Ureter (tissue), 1 donor: ENCODE data around the gene PTK6. TPM values are rescaled to one million over a fixed set of nuclear protein-coding genes. Genes with fewer than 3 reads are reported as not detected.

Experiments used
- DNase-seq: peaks from one replicate; pipeline ENCODE4 v3.0.0-alpha.2; 2020; ENCODE audit warnings: low spot score
- total RNA-seq: library from RNA; stranded (reverse); gene quantifications from one replicate; pipeline ENCODE4 v1.2.4, GENCODE V29; 2023
- donor health status: DM: yes; HTN: yes; CAD: no.

PTK6 gene
- total RNA-seq, 1 donor from 2014 or later, result 55.1 TPM

DNA sequence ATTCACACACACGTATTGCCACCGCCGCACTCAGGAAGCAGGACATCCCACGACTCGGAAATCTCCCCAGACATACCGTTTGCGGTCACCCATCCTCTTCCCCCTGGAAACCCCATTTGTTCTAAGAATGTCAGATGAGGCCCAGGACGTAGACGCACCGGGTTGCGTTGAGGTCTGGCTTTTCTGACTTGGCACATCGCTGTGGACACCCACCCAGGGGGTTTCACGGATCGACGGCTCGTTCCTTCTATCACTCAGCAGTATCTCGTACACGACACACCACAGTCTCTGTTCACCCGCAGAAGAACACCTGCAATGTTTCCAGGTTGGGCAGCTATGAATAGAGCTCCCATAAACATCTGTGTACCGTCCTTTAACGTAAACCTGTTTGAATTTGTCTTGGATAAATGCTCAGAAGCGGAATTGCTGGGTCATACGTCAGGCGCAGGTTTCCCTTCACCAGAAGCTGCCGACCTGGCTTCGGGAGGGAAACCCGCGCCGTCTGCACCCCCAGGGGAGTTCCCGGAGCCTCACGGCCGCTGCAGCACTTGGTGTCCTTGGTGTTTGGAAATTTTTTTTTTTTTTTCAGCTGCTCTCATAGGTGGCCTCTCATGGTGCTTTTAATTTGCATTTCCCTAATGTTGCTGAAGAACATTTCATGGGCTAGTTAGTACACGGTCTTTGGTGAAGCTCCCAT is 29.0 kb downstream of the PTK6 start:
- DNase-seq, result no peak

DNA sequence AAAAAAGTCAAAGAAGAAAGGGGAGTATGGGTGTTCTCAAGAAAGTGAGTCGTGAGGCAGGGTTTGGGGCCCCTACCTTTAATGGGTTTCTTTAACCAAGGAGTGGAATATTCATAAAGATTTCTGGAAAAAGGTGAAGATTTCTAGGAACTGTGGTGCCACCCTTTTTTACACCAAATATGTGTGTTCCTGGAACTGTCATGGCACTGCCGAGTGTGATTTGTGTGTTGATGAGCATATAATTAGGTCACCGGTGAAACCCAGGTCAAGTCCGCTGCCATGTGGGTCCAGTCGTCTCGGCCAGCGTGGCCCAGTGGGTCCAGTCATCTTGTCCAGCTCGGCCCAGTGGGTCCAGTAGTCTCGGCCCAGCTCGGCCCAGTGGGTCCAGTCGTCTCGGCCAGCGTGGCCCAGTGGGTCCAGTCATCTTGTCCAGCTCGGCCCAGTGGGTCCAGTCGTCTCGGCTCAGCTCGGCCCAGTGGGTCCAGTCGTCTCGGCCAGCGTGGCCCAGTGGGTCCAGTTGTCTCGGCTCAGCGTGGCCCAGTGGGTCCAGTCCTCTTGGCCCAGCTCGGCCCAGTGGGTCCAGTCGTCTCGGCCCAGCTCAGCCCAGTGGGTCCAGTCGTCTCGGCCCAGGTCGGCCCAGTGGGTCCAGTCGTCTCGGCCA is 30.0 kb downstream of the PTK6 start:
- no peak for DNase-seq

DNA sequence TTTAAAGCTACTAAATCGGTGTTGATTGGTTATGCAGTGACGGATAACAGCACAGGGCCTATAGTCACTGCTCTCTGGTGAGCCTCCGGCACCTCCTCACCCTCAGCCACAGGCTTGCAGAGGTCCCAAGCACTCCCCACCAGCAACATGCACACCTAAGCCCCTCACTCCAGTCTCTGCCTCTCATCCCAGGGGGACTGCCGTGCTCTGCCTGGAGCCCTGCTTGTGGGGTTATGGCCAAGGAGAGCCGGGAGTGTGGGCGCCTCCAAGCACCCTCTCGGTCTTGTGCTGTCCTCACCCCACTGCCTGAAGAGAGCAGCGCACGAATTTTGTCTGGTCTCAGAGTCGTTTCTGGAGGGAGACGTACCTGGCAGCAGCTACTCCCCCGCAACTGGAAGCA is 31.5 kb downstream of the PTK6 start:
- no peak for DNase-seq

DNA sequence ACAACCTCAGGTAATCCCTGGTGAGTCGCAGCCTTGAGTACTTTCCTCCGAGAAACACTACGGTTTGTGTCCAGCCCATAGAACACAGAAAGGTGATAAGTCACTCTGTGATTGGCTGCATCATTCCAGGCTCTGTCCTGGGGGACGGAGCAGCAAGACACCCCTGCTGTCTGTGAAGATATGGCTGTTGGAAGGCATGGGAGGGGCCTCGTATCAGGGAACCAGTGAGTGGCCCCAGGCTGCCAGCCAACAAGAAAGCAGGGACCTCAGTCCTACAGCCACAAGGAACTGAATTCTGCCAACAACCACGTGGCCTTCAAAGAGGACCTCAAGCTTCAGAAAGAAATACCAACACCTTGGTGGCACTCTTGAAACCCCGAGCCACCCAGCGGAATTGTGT is 31.9 kb downstream of the PTK6 start:
- DNase-seq, result no peak

DNA sequence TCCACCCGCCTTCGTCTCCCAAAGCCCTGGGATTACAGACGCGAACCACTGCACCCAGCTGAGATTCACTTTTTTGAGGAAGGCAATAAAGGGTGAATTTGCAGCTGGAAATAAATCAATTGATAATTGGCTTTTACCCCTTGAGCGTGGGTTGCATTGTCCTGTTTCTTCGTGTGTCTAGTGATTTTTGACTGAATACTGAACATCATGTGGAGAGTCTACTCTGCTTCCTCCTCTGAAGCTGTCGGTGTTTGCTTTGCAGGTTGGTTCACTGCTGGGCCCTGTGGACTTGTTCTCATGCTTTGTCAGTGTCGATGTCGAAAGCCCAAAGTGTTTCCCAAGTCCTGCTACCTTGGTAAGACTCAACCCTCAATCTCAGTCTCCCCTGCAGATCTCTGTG is 32.5 kb downstream of the PTK6 start:
- no peak for DNase-seq

DNA sequence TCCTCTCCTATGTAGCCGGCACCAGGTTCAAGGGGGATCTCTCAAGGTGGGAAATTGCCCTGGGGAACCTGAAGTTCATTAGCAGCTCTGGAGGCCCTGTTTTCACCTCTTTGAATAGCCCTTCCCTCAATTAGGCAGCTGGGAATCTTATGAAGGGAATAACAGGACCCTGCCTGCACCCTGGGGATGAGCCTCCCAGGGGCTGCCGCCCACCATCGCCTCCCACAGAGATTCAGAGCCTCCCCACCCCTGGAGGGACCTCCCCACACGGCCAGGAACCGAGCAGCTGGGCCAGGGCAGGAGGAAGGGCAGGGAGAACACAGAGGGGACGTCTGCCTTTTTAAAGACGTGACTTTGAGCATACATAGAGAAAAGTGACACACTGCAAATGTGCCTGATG is 33.7 kb downstream of the PTK6 start:
- DNase-seq, result no peak

DNA sequence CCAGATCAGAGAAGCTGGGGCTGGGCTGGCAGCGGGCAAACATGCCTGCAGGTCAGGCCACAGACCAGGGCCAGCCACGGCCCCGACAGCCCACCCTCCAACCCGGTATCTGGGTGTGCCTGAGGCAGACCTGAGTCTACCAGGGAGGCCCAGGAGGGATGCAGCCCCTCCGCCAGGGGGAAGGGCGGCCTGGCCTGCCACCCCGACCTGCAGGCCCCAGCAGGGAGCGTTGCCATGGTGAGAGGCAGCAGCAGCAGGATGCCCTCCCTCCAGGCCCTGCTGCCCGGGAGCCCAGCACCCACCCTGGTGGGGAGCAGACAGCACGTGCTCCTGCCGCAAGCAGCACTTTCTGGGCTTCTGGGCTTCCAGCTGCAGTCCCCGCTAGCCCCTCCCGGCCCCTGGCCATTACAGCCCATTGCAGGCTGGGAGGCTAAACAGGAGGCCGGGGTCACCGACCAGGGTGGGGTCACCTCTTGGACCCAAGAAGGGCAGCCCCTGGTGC is 34.5 kb downstream of the PTK6 start:
- no peak for DNase-seq

DNA sequence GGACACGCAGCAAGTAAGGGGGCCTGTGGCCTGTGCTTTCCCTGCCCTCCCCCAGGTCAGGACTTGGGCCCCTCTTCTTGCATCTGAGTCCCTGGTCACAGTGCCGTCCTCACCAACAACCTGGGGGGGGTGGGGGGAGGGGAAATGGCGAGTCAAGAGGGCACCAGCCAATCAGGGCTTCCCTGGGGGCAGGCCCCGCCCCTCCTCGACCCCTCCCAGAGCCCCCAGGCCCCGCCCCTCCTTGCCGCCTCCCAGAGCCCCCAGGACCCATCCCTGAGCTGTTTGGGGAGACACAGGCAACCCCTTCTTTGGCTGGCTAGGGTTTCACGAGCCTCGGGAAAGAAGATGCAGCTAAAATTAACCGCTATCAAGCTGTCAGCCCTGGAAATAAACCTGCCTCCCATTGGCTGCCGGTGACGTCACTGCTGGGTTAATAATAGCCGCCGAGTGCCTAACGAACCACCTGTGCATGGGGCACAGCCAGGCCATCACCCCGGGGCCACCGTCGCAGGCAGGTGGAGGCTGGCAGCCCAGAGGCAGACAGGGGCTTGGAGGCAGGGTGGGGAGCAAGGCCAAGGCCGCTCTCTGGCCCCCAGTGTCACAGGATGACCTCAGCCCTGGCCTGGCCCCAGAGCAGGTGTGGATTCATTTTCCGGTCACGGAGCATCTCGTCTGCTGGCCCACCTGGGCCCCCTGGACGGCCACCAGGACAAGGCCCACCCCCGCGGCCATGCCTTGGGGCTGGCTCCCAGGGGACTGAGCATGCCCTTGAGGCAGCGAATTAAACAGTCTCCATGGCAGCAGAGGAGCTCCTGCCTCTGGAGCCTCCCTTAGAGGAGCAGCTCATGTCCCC is 35.1 kb downstream of the PTK6 start:
- no peak for DNase-seq

DNA sequence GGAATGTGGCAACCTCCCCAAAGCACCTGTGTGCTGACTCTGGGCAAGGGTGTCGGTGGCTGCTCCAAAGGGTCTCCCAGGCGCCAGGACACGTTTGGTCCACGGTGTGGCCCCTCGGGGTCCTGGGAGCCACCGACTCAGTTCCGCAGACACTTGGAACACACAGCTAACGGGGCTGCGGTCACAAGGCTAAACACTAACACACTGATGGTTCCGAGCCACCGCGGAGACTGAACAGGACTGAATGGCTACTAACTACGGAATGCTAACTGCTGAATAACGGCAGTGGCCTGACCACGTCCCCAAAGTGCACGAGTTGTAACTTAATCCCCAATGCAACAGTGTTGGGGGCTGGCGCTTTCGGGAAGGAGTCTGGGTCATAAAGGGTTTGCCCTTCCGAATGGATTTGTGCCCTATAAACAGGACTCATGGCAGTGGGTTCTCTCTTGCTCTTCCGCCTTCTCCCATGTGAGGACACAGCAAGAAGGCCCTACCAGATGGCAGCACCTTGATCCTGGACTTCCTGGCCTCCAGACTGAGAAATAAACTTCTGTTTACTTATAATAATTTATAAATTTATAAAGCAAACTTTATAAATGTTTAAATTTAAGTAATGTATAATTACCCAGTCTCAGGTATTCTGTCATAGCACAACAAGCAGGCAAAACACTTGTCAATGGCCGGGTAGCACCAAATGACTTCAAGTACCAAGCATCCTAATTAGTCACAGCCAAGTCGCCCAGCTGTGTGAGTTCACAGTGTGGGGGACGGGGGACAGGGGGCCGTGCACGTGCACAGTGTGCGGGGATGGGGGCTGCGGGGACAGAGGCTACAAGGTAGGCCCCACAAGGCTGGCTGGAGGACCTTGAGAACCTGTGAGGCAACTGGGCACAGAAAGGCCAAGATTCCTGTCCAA is 36.0 kb downstream of the PTK6 start:
- DNase-seq, result no peak

DNA sequence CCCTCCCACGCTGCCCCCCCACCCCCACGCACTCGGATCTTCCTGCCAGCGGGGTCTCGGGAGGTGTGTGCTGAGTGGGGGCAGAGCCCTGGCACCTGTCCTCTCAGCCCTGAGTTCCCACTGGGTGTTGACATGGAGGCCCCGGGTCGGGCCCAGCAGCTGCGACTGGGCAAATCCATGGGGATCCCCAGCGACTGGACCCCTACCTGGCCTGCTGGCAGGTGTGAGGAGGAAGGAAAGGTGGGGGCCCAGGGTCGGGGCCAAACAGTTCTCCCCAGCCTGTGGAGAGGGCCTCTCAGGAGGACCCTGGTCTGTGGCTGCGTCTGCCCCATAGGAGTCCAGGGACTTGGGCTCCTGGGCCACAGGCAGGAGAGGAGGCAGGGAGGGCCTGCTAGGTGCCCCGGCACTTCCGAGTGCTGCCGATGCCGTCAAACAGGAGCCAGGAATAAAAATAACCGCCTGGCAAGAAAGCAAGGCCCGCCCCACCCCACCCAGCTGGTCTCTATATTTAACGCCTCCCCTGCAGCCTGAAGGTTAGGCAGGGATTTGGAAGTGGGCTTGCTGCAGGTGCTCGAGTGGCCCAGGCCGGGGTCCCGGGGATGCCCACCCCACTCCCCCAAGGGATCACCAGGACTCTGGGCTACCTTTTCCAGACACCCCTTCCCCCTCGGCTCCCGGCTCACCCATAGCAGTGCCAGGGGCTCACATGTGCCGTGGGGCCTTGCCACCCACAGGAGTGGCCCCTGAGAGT is 36.9 kb downstream of the PTK6 start:
- DNase-seq, result no peak

DNA sequence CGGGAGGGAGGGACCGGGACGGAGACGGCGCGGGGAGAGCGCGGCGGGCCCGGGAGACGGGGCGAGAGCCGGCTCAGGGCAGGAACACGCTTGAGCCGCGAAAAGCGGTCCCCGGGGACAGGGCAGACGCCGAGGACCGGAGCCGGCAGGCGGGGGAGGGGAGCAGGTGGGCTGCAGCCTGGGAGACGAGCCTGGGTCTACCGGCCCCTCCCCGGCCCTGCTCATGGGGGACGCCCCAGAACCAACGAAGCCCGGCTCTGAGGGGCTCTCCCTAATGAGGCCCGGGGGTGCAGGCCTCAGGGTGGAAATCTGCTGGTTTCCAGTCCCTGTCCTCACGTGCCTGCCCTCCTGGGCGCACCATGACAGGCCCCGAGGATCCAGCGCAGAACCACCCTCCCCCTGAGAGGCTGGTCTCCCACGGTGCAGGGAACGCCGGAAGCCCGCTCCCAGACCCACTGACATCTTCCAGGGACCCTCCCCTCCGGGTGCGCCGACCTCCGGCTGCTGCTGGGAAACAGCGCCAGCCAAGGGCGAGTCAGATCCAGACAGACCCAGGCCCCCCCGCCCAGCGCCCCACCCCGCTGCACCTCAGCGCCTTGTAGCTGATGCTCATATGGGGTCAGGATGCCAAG is 37.7 kb downstream of the PTK6 start:
- no peak for DNase-seq

DNA sequence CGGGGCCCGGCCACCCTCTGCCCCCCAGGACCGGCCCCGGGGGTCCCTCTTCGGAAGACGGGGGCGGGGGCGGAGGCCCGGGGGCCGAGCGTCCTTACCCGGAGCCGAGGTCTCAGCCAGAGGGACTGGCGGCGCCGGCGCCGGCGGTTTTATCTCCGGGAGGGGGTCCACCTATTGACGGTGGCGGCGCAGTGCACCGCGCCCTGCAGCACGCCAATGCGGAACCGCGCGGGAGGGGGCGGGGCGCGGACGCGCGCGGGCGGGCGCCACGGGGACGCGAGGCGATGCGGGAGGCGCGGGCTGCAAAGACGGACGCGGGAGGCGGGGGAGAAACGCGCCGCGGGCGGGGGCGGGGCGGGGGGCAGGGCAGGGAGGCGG is 38.2 kb downstream of the PTK6 start, which contains the start of gene EEF1A2:
TSS of gene EEF1A2 (minus strand) at position 124 of the 378 bp plus-strand sequence. CDS start 1,320 bp downstream, outside the sequence.
- DNase-seq, result no peak

DNA sequence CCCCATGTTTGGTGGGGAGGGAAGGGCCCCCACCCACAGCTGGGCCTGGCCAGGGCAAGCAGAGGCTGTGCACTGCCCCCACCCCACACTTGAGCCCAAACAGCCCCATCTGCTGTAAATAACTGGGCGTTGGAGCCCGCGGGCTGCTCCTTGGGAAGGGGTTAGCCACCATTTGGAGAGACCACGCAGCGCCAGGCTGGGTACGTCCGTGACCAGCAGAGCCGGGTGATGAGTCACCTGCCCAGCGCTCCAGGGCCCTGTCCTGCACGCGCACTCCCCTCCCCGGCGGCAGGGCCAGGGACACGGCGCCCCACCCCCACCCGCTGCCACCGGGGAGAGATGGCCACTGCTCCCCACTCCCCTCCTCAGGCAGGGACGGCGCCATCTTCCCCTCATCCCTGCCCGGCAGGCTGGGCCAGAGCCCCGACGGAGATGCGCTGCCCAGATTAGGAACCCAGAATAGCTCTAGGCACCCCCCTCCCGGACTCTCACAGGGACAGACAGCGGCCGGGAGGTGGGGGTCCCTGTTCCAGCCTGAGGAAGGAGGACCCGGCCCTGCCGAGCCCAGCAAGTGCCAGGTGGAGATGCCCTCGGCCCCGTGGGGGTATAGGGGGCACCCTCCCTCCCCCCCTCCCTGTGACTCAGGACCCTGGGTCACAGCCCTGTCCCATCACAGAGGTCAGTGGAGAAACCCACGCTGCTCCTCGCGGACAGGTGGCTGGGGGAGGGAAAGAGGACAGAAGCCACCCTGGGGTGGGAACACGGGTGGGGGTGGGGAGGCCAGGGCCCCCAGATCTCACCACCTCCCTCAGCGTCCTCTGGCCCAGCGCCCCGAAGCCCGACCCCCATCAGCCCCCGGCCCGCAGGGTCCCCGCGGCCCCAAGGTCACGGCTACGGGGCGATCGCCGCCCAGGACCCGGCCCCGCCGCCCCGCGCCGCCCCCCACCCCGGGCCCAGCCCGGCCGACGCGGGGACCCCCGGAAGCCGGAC is 38.9 kb downstream of the PTK6 start:
- no peak for DNase-seq

DNA sequence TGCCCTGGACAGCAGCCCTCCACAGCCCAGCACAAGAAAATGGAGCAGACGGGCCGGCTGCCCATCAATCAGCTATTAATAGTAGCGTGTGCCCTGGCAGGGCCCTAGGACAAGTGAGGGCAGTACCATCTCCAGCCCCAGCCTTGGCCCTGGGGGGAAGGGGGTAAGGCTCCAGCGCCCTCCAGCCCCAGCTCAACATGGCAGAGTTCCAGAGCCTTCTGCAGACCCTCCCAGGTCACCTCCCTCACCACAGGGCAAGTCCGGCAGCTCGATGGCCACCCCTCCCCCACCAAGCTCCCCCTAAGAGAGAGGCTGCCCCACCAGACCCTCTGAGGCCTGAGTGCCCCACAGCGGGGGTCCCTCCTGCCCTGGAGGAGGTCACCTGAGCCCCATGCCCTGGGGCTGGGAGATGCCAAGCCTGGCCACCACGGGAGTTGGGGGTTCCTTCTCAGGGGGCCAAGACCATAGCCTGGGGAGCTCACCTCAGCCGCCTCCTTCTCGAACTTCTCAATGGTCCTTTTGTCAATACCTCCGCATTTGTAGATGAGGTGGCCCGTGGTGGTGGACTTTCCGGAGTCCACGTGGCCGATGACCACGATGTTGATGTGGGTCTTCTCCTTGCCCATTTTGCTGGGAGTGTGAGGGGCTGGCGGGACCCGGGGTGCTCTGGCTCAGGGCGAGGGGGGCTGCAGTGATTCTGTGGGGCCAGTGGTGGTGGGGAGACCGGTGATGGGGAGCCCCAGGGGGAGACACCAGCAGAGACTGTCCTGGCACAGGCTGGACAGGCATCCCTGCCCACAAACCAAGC is 39.8 kb downstream of the PTK6 start:
- DNase-seq, result no peak

DNA sequence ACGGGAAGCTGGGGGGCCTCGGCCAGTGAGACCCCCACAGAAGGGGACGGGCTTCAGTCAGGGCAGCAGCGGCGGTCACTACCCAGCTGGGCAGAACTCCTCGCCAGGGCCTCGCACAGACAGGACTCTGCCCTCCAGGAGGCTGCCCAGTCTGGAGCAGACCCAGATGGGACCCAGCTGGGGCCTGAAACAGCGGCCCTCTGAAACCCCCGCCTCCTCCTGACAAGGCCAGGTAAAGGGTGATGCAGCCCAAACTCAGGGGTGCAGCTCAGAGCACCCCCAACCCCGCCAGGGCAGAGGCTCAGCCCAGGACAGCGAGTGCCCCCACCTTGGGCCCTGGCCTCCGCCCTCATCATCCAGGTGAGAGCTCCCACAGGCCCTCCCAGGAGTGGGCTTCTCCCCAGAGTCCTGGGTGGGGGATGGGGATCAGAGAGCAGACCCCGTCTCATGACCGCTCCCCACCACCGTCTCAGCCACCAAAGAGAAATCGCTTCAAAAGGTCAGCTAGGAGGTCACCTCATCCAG is 40.5 kb downstream of the PTK6 start:
- no peak for DNase-seq

DNA sequence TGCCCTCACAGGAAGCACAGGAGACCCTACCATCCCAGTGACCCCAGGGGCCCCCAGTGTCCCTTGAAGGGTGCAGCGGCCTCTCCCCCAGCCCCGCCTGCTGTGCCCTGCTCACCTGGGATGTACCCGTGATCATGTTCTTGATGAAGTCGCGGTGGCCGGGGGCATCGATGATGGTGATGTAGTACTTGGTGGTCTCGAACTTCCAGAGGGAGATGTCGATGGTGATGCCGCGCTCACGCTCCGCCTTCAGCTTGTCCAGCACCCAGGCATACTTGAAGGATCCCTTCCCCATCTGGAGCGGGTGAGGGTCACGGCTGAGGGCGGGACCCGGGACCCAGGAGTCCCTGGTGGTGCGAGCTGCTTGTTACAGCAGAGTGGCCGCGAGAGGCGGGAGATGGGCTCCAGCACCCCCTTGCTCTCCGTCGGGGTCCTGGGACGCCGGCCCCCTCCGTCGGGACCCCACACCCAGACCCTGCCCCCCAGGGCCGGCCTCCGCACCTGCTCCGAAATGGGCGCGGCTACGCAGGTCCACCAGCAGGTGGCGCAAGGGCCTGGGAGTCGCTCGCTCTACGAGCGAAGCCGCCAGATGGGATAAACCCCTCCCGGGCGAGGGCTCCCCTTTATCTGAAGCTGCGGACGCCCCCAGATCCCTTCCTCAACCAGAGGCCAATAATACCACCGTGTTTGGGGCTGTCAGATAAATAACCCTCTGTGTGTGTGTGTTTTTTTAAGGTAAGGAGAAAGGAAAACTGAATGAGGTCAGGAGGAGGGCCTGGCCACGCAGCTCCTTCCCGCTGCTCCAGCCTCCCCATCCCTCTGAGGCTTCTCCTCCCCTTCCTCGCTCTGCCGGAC is 41.2 kb downstream of the PTK6 start:
- DNase-seq, result peak; percentile 74
